Activated CD4-positive, alpha-beta T cell treated with anti-CD3 and anti-CD28 coated beads, Interleukin-2, amount 10 ng/mL, durations not matched to agents 24 days and 14 days (primary cell): ENCODE data around the gene SLC39A1. TPM values are rescaled to one million over a fixed set of nuclear protein-coding genes. Genes with fewer than 3 reads are reported as not detected.

Source experiments
- DNase-seq: peaks from one replicate; pipeline ENCODE4 v3.0.0; 2022
- H3K27ac Mint-ChIP-seq: one replicate; pipeline ENCODE4 v1.8.0; 2022; ENCODE audit warnings: mild to moderate bottlenecking, mixed read lengths
- H3K27me3 Mint-ChIP-seq: one replicate; pipeline ENCODE4 v1.8.0; 2022; ENCODE audit warnings: mixed read lengths
- H3K36me3 Mint-ChIP-seq: one replicate; pipeline ENCODE4 v1.8.0; 2022; ENCODE audit warnings: low read depth, mild to moderate bottlenecking, mixed read lengths
- H3K4me1 Mint-ChIP-seq: one replicate; pipeline ENCODE4 v1.8.0; 2021; ENCODE audit warnings: mixed read lengths
- H3K4me3 Mint-ChIP-seq: one replicate; pipeline ENCODE4 v1.8.0; 2022; ENCODE audit warnings: mild to moderate bottlenecking, moderate library complexity, mixed read lengths
- H3K9me3 Mint-ChIP-seq: one replicate; pipeline ENCODE4 v1.8.0; 2021; ENCODE audit warnings: mixed read lengths
- intact Hi-C: fragments of 100-400 bp; cut with micrococcal nuclease; formaldehyde crosslinking; loops from one replicate; pipeline ENCODE4 v1.15.1; 2023
- total RNA-seq: library from RNA; stranded (reverse); gene quantifications from 2 replicates; pipeline ENCODE4 v1.2.3, GENCODE V29; 2022

Gene SLC39A1
- total RNA-seq, 1 donor from 2014 or later: 71.6 TPM

DNA sequence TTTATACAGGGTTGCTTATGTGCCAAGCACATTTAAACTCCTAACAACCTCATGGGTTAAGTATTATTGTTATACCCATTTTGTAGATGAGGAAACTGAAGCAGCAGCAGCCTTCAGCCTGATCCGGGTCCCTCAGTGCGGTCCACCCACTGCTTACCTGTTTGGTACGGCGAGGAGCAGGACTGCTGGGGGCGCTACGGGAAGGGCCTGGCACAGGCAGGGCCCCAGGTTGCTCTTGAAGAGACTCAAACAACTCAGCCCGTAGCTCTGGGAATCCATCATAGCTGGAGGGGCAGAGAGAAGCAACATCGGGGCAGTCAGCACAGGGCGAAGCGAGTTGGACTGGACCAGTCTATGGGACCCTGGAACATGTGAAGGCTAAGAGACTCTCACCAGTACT lies 26.0 kb downstream of the SLC39A1 start:
- Mint-ChIP-seq H3K4me3 (no peak overlapping the region), H3K27ac (no peak overlapping the region), H3K9me3 (no peaks in the 10 kb centered on the region), H3K36me3 (peaks cover 80% of the 10 kb centered on the region), H3K27me3 (no peaks in the 10 kb centered on the region), H3K4me1 (peaks cover 2% of the 10 kb centered on the region)
- intact Hi-C loops: no loop called here
- DNase-seq: no peak

DNA sequence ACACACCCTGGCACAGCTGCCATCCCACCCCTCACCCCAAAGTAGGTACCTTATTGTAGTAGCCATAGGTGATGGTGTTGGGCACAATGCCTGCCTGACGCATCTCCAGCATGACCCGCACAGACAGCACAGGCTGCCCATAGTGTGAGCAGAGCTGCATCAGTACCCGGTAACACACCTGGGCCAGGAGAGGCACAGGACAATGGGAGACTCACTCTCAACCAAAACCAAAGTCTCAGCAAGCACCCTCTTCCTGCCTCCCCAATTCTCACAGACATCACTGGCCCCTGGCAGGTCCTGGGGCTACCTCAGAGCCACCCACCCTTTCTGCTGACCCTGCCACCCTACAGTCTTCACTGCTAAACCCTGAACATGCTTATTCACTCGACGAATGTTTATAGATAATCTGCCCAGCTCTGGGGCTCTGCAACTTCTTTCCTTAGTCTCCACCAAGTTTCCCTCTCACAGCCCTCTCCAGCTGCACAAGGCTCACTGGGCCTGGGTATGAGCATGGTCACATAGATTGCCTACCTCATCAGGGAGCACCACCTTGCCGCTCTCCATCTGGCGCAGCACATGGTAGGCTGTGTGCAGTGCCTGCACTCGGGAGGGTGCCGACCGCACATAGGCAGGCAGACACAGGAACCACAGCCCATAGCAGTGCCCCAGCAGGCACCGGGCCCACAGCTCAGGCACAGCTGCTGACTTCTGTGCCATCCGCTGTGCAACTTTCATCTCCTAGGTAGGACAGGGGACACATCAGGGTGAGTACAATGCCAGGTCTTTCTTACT lies 27.1 kb downstream of the SLC39A1 start:
- no peak overlapping the region for H3K4me3 Mint-ChIP-seq
- peaks cover 2% of the 10 kb centered on the region for H3K4me1 Mint-ChIP-seq
- intact Hi-C loops: no loop called here
- no peak overlapping the region for H3K27ac Mint-ChIP-seq
- H3K9me3 Mint-ChIP-seq: no peaks in the 10 kb centered on the region
- DNase-seq: no peak
- peaks cover 75% of the 10 kb centered on the region for H3K36me3 Mint-ChIP-seq
- no peaks in the 10 kb centered on the region for H3K27me3 Mint-ChIP-seq

DNA sequence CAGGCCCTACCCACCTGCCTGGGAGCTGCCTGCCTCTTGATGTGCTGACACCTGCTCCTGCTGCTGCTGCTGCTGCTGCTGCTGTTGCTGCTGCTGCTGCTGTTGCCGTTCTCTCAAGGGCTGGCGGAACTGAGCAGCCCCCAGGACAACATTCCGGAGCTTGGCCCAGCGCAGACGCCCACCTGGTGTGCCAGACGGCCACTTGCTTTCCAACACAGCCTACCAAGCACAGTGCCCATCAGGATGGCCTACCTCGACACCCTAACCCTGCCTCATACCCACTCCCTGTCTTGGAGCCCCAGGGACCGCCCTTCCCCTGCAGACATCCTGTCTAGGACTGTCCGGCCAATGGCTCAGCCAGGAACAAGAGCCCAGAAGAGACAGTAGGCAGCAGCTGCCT lies 28.6 kb downstream of the SLC39A1 start:
- H3K27ac Mint-ChIP-seq: no peak overlapping the region
- intact Hi-C loops: no loop called here
- no peaks in the 10 kb centered on the region for H3K4me1 Mint-ChIP-seq
- H3K36me3 Mint-ChIP-seq: peaks cover 70% of the 10 kb centered on the region
- H3K27me3 Mint-ChIP-seq: no peaks in the 10 kb centered on the region
- H3K4me3 Mint-ChIP-seq: no peak overlapping the region
- no peak for DNase-seq
- no peaks in the 10 kb centered on the region for H3K9me3 Mint-ChIP-seq

DNA sequence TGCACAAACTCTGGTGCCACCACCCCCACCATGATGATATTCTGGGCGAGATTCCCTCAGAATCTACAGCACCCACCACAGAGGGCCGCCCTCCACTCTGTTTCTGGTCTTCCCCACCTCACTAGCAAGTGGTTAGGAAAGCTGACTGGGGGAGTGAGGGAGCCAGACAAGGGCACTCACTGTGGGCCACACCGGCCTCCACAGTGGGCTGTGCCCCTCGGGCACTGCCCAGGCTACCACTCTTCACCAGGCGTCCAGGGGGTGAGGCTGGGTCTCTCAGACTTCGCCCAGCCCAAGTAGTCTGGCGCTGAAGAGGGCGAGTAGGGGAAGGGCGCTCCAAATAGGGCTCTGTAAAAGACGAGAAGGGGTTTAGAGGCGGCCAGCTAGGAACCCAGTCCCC lies 29.4 kb downstream of the SLC39A1 start:
- Mint-ChIP-seq H3K9me3 (no peaks in the 10 kb centered on the region), H3K36me3 (peaks cover 68% of the 10 kb centered on the region), H3K4me3 (no peak overlapping the region), H3K27me3 (no peaks in the 10 kb centered on the region), H3K4me1 (peaks cover 3% of the 10 kb centered on the region), H3K27ac (no peak overlapping the region)
- no peak for DNase-seq
- intact Hi-C loops: no loop called here

DNA sequence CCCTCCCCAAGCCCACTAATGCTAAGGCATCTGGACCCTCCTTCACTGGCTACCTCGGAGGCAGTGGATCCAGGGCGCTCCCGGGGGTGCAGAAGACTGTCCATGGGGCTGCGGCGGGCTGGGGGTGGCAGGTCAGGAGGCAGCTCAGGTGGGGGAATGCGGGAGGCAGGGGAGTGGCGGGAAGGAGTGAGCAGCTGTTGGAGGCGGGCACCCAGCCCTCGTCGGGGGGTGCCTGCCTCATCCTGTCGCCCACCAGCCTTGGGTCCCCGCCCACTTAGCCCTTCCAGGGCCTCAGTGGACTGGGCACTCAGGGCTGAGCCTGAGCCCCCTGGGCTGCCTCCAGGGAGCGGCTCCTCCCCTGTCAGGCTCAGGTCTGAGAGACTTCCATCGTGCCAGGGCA lies 29.9 kb downstream of the SLC39A1 start:
- intact Hi-C loops: no loop called here
- peaks cover 69% of the 10 kb centered on the region for H3K36me3 Mint-ChIP-seq

DNA sequence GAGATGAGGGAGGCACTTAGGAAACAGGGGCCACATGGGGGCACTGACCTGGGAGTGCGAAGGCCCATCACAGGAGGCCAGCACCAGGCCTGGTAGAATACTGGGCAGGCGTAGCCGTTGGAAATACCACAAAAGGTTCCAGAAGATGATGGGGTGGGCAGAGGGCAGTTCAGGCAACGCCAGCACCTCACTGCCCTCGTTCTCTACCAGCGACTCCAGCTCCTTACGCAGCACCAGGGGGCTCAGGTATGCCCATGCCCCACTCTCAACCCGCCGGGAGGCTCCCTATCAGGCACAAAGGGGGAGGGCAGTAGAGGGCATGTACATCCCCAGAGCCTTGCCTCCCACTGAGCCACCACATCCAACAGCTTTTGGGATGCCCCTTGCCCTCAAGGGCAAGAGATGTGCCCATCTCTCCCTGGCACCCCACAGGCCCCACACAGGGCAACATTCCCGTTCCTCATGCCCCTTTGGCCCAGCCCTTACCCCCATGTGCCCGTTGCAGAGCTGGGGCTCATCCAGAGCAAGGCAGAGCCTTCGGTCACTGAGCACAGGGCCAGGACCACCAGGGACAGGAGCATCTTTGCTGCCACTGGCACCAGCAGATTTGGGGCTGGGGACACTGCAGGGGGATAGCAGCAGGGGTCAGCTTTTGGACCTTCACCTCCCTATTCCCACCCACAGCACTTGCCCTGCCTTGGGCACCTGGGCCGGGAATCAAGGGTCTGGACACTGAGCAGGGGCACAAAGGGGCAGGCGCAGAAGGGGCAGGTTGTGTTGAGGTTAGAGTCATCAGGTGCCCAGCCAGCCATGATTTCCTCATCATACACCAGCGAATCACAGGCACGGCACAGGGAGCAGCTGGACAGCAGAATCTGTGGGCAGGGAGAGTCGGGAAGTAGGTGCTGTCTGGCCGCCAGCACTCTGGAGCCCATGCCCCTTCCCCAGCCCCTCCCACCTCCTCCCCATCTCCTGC lies 30.9 kb downstream of the SLC39A1 start:
- intact Hi-C loops: no loop called here
- no peak for DNase-seq
- H3K9me3 Mint-ChIP-seq: no peaks in the 10 kb centered on the region
- H3K27me3 Mint-ChIP-seq: no peaks in the 10 kb centered on the region
- peaks cover 7% of the 10 kb centered on the region for H3K4me1 Mint-ChIP-seq
- peaks cover 69% of the 10 kb centered on the region for H3K36me3 Mint-ChIP-seq
- H3K27ac Mint-ChIP-seq: no peak overlapping the region
- no peak overlapping the region for H3K4me3 Mint-ChIP-seq

More for the DNA sequence above, 29.9 kb downstream of the SLC39A1 start:
- Mint-ChIP-seq H3K9me3 (no peaks in the 10 kb centered on the region), H3K4me3 (no peak overlapping the region), H3K27me3 (no peaks in the 10 kb centered on the region), H3K27ac (no peak overlapping the region), H3K4me1 (peaks cover 4% of the 10 kb centered on the region)
- no peak for DNase-seq

DNA sequence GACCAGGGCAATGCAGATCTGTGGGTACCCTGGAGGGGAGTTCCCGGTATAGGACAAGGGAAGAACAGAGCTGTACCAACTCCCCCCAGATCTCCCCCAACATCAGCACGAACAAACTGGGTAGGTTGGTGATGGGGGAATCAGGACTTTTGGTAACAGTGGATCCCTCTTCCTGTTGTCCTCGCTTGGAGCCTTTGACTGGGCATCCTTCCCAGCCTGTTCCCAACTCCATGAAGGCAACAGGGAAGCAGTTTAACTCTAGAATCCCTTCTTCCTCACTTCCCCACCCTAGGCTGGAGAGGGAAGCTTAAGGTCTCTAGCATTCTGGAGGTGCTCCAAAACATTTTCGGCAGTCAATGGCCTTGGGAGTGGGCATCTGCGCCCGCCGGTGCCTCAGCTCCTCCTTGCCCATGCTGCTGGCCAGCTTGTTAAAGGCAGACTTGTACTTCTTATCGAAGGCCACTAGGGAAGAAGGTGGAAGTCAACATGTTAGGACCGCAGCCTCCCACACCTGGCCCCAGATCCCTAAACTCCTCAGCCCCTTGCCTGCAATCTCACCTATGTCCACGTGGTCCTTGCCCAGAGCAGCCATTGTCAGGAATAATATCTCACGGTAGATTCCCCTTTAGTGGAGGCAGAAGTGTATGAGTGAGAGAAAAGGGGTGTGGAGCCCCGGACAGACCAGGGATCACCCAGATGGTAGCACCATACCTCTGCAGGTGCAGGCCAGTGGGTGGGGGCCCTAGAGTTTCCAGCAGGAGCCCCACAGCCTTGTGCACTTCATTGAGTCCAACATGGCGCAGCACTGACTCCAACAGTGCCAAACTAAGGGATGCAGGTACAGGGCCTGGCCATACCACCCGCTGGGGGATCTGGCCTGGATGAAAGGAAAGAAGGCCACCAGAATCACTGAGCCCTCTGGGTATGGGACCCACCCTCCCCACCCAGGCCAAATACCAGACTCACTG lies 33.1 kb downstream of the SLC39A1 start:
- Mint-ChIP-seq H3K27ac (no peak overlapping the region), H3K4me3 (no peak overlapping the region), H3K36me3 (peaks cover 49% of the 10 kb centered on the region), H3K27me3 (no peaks in the 10 kb centered on the region), H3K9me3 (no peaks in the 10 kb centered on the region), H3K4me1 (peaks cover 7% of the 10 kb centered on the region)
- intact Hi-C loops: no loop called here
- DNase-seq: no peak

DNA sequence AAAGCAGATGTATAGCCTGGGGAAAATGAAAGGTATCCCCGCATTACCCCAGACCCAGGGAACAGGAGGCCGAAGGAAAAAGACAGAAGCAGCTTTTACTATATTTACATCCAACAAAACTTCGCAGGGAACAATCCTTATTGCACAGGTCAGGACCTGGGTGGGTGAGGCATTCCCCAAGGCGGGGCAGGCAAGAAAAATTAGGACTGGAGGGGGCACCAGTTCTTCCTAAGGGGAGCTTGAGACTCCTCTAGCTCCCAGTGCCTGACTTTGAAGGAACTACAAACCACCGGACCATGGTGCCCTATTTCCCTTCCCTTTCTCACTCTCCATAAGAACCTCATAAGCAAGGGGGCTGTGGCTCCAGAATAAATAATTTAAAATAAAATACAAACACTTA lies 33.9 kb downstream of the SLC39A1 start:
- H3K4me3 Mint-ChIP-seq: no peak overlapping the region
- H3K27me3 Mint-ChIP-seq: no peaks in the 10 kb centered on the region
- DNase-seq: no peak
- intact Hi-C loops: no loop called here
- H3K4me1 Mint-ChIP-seq: peaks cover 9% of the 10 kb centered on the region
- peak overlapping the region; percentile 53 for H3K27ac Mint-ChIP-seq
- no peaks in the 10 kb centered on the region for H3K9me3 Mint-ChIP-seq
- H3K36me3 Mint-ChIP-seq: peaks cover 42% of the 10 kb centered on the region

DNA sequence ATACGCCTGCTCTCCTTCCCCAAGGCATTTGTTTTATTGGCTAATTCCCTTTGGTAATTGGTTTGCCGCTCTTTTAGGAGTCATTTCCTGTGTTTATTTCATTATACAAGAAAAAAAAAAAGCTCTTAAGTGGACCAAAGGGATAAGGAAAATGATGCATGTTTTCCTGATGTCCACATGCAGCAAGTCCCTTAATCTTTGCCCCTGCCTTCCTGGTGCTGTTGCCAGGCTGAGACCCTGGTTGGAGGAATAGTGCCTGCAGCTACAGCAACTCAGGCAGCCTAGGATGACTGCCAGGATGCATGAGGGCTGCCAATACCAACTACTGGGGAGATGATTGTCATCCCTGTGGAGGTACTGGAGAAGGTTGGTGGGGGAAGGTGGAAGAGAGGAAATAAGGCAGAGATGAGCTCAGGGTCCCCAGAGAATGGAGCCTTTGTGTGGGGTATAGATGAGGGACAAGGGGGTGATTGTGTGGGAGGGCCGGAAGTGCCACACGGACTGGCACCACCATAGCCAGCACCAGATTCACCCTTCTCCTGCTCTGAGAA lies 34.5 kb downstream of the SLC39A1 start:
- Mint-ChIP-seq H3K4me3 (no peak overlapping the region), H3K9me3 (no peaks in the 10 kb centered on the region), H3K4me1 (peaks cover 9% of the 10 kb centered on the region), H3K27ac (peak overlapping the region; percentile 53), H3K36me3 (peaks cover 36% of the 10 kb centered on the region), H3K27me3 (no peaks in the 10 kb centered on the region)
- no peak for DNase-seq
- intact Hi-C loops: no loop called here

DNA sequence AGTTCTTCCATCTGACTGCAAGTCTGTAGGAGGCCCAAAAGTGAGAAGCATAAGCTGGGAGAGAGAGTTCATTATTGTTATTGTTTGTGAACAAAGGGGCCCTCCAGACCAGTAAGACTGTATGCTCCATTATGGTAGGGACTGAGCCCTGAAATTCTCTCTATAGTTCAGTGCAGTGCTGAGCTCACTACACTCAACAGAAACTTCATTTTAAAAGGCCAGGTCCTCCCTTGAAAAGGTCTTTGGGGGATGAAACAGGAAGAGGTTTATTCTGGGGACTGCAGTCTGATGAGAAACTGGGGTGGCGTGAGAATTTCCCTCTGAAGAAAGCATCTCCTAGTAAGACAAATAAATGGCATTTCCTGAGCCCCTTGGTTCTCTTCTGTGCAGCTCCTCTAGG lies 35.1 kb downstream of the SLC39A1 start:
- H3K36me3 Mint-ChIP-seq: peaks cover 32% of the 10 kb centered on the region
- intact Hi-C loops: no loop called here
- H3K4me3 Mint-ChIP-seq: no peak overlapping the region
- H3K27ac Mint-ChIP-seq: peak overlapping the region; percentile 48
- no peak for DNase-seq
- no peaks in the 10 kb centered on the region for H3K27me3 Mint-ChIP-seq
- no peaks in the 10 kb centered on the region for H3K9me3 Mint-ChIP-seq
- H3K4me1 Mint-ChIP-seq: peaks cover 11% of the 10 kb centered on the region

DNA sequence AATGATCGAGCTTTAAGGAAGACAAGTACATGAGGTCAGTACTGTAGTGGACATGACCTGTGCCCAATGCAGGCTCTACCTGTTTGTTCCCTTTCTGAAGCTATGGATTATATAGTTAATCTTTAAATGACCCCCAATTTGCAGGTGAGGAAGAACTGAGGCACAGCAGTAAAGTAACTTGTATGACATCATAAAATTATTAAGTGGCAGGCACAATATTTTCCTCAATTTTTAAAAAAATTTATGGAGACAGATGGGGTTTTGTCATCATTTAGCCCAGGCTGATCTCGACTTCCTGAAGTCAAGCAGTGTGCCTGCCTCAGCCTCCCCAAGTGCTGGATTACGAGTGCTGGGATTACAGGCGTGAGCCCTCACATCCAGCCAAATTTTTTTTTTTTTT lies 36.9 kb downstream of the SLC39A1 start:
- no peak for DNase-seq
- Mint-ChIP-seq H3K4me3 (no peak overlapping the region), H3K36me3 (peaks cover 27% of the 10 kb centered on the region), H3K27me3 (peaks cover 2% of the 10 kb centered on the region), H3K27ac (no peak overlapping the region), H3K9me3 (no peaks in the 10 kb centered on the region), H3K4me1 (peaks cover 16% of the 10 kb centered on the region)
- intact Hi-C loops: no loop called here

DNA sequence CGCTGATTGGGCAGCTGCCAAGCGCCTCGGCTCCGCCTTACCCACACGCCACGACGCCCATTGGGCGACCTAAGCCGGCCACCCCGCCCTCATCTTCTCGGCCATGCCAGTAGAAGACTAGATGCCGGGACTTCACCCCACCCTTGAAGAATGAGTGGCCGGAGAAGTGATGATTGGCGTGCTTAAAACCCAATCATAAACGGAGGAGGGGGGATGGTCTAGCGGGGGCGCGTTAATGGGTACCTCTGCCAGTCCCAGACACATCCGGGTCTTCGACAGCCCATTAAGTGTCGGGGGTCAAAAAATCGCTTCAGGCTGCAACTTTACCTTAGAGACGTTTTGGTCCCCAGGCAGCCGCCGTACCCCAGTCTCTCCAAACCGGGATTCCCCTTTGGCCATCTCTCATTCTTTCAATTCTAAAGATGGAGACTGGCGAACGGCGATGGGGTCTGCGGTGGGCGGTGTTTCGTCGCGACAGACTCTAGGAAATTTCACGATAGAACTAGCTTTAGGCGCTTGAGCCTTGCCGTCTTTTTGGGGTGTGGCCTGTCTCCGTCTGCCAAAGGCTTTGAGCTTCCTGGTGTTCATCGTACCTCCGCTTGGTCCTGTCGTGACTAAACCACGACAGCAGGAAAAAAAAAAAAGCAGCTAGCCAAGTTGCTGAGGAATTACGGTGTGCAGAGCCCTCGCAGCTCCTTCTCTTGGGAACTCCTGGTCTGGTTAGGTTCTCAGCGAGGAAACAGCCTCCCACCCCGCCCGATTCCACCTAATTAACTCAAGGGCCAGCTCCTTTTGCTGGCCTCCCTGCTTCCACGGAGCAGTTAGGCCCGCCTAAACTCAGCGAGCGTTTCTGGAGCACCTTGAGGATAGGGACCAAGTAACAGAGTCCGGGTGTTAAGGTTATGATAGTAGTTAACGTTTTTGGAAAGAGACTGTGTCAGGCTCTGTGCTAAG lies 40.1 kb downstream of the SLC39A1 start, which contains the start of gene GATAD2B:
Gene GATAD2B, minus strand, starts transcription at position 1 of the 954 bp plus-strand sequence. CDS start 94,625 bp downstream, outside the sequence.
- peaks cover 36% of the 10 kb centered on the region for H3K4me1 Mint-ChIP-seq

More for the DNA sequence above, 40.1 kb downstream of the SLC39A1 start, which contains the start of gene GATAD2B:
- Mint-ChIP-seq H3K36me3 (peaks cover 18% of the 10 kb centered on the region), H3K27me3 (peaks cover 2% of the 10 kb centered on the region), H3K4me3 (peak within 1 kb of the TSS; percentile 86), H3K9me3 (no peaks in the 10 kb centered on the region), H3K27ac (peak within 1 kb of the TSS; percentile 98)
- intact Hi-C loops: loop anchor here (1.0 to 5.0 kb wide), 8 partner anchors 23 to 260 kb away; partner anchors contain the start of genes CRTC2, DENND4B and RAB13
- peak; percentile 100 for DNase-seq
